Colonic mucosa (tissue), 4 donors: ENCODE measurements around the gene SPTAN1. TPM values are rescaled to one million over a fixed set of nuclear protein-coding genes. Genes with fewer than 3 reads are reported as not detected.

ENCODE experiments used
- DNase-seq: peaks from one replicate; pipeline ENCODE4 v3.0.0-alpha.2; 2020
- H3K27ac ChIP-seq: fragments of 200-600 bp; one replicate; pipeline ENCODE4 v1.8.0; 2021
- H3K27me3 ChIP-seq: fragments of 200-600 bp; one replicate; pipeline ENCODE4 v1.8.0; 2021
- H3K36me3 ChIP-seq: fragments of 200-600 bp; one replicate; pipeline ENCODE4 v1.8.0; 2021
- H3K4me1 ChIP-seq: fragments of 200-600 bp; one replicate; pipeline ENCODE4 v1.8.0; 2021; ENCODE audit warnings: mild to moderate bottlenecking
- H3K4me3 ChIP-seq: fragments of 200-600 bp; one replicate; pipeline ENCODE4 v1.8.0; 2021
- H3K9ac ChIP-seq, 2 donors: one replicate each; pipeline ENCODE4 v1.7.0; 2013; ENCODE audit warnings: control low read depth in 2 of 2, low read depth in 2 of 2, low read length in 2 of 2
- H3K9me3 ChIP-seq: fragments of 200-600 bp; one replicate; pipeline ENCODE4 v1.8.0; 2021
- CTCF ChIP-seq: fragments of 200-600 bp; IDR thresholded peaks from one replicate; pipeline ENCODE4 v1.8.0; 2022; ENCODE audit warnings: antibody characterized with exemption, mild to moderate bottlenecking
- intact Hi-C: fragments of 100-400 bp; cut with DNase I; formaldehyde crosslinking; loops from one replicate; pipeline ENCODE4 v1.14.1; 2022
- total RNA-seq, 2 donors: library from RNA; stranded (reverse); fragmentation: NEBNext Ultra II Directional in 1 of 2; extraction: Animal tissue kit (Norgen Biotek cat#: 25700) in 1 of 2; gene quantifications; one replicate each; pipeline ENCODE4 v1.2.1, GENCODE V29; 2021
- donor health status: healthy.
- donor health status: DM: no; HTN: no; CAD: no.
- donor health status: DM: no; HTN: no; CAD: no.

SPTAN1 gene
- total RNA-seq, 2 donors from 2014 or later: 263 to 282 TPM

DNA sequence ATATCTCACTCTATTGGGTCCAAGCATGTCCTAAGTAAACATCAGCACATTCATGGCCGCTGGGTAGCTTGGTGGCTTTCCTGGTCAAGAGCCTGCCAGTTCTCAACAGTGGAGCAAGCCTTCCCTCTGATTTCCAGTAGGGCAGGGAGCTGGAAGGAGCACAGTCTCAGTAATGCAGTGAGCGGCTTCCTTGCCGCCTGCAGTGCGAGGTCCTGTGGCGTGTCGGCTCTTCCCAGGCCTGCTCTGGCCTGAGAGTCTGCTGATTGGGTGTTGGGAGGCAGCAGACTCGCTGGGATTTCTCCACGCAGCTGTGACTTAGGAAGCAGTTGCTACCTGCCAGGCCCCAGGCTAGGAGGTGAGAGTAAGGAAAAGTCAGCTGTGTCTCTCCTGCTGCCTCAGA, 51.3 kb downstream of the SPTAN1 start:
- H3K9ac ChIP-seq: no peak overlapping the region
- no peaks in the 10 kb centered on the region for H3K4me1 ChIP-seq
- H3K27me3 ChIP-seq: no peaks in the 10 kb centered on the region
- H3K9me3 ChIP-seq: no peaks in the 10 kb centered on the region
- H3K4me3 ChIP-seq: no peak overlapping the region
- no peak overlapping the region for H3K27ac ChIP-seq
- DNase-seq: no peak
- intact Hi-C loops: no loop called here
- TF ChIP-seq CTCF: no peak
- H3K36me3 ChIP-seq: peaks cover 49% of the 10 kb centered on the region

- intact Hi-C loops: no loop called here
- H3K27me3 ChIP-seq: no peaks in the 10 kb centered on the region
- DNase-seq: no peak
- H3K9ac ChIP-seq: no peak overlapping the region
- no peak for TF ChIP-seq CTCF
- H3K9me3 ChIP-seq: no peaks in the 10 kb centered on the region
- H3K27ac ChIP-seq: no peak overlapping the region
- H3K36me3 ChIP-seq: peaks cover 61% of the 10 kb centered on the region
- no peak overlapping the region for H3K4me3 ChIP-seq
- no peaks in the 10 kb centered on the region for H3K4me1 ChIP-seq
Observed at GRCh38 chr9:128607642-128608350, 55.4 kb downstream of the SPTAN1 start.

DNA sequence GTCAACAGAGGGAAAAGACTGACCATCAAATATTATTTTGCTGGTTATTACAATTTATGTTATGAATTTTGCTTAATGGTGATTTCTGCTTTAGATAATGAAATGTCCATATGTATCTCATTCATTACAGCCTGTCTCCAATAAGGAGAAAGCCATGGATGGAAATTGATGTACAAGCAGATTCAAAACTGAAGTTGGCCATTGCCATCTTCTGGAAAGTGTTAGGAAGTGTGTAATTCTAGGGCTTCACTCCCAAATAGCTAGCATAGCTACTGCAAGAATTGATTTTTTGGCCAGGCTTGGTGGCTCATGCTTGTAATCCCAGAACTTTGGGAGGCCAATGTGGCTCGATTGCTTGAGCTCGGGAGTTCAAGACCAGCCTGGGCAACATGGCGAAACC, 58.5 kb downstream of the SPTAN1 start:
- DNase-seq: no peak
- H3K27me3 ChIP-seq: no peaks in the 10 kb centered on the region
- no peak overlapping the region for H3K4me3 ChIP-seq
- no peaks in the 10 kb centered on the region for H3K4me1 ChIP-seq
- intact Hi-C loops: no loop called here
- no peak overlapping the region for H3K9ac ChIP-seq
- no peak for TF ChIP-seq CTCF
- no peak overlapping the region for H3K27ac ChIP-seq
- no peaks in the 10 kb centered on the region for H3K9me3 ChIP-seq
- peaks cover 61% of the 10 kb centered on the region for H3K36me3 ChIP-seq

DNA sequence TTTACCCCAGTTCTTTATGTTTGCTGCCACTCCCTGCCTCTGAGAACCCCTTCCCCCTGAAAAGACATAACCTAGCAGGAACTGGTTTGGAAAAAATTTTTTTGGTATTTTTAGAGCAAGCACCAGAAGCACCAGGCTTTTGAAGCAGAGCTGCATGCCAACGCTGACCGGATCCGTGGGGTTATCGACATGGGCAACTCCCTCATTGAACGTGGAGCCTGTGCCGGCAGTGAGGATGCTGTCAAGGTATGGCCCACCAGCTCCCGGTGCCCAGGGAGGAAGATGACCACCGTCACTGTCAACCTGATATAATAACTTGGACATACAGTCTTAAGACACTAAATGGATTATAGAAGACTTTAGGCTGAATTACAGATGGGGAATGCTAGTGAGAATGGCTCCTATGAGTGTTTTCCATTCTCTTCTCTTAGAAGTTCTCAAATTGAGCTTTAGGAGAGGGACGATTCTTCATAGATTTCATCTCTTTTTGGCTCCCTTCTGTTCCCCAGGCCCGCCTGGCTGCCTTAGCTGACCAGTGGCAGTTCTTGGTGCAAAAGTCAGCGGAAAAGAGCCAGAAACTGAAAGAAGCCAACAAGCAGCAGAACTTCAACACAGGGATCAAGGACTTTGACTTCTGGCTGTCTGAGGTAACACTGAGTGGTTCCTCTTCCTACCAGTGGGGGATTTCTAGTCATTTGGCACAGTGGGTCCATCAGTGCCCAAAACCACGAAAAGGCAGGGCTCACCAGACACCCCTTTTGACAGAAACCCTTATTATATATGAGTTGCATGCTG, 59.4 kb downstream of the SPTAN1 start:
- no peaks in the 10 kb centered on the region for H3K27me3 ChIP-seq
- intact Hi-C loops: no loop called here
- H3K4me1 ChIP-seq: no peaks in the 10 kb centered on the region
- no peak overlapping the region for H3K9ac ChIP-seq
- no peak overlapping the region for H3K4me3 ChIP-seq
- H3K27ac ChIP-seq: no peak overlapping the region
- no peak for DNase-seq
- no peaks in the 10 kb centered on the region for H3K9me3 ChIP-seq
- TF ChIP-seq CTCF: no peak
- peaks cover 65% of the 10 kb centered on the region for H3K36me3 ChIP-seq

DNA sequence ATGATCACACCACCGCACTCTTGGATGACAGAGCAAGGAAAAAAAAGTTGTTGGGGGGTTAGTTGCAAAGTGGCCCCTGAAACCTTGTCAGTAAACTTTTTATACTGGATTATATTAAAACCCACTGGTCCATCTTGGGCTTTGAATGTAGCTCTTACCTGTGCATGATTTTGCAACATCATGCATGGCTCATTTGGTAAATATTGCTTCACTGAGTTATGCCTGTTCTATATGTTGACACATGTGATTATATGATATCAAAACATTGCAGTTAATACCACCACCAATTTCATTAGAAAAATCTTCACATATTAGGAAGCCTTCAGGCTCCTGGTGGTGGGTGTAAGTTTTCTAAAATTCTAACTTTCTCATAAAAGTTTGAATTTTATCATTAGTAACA, 62.3 kb downstream of the SPTAN1 start:
- no peak for DNase-seq
- intact Hi-C loops: loop anchor here (5.0 kb wide), 1 partner anchor 32 kb away; no protein-coding TSS in a partner anchor
- no peaks in the 10 kb centered on the region for H3K9me3 ChIP-seq
- H3K4me3 ChIP-seq: no peak overlapping the region
- H3K27ac ChIP-seq: no peak overlapping the region
- H3K27me3 ChIP-seq: no peaks in the 10 kb centered on the region
- peaks cover 52% of the 10 kb centered on the region for H3K36me3 ChIP-seq
- no peak for TF ChIP-seq CTCF
- no peaks in the 10 kb centered on the region for H3K4me1 ChIP-seq
- H3K9ac ChIP-seq: no peak overlapping the region
